ENCODE data around the gene SCAPER.
"Not testable (repeated sequence)": the region's sequence is repeated elsewhere in the genome, so short reads cannot be mapped to it uniquely, and the experiment has no call there.

Gene SCAPER

GRCh38 chr15:76464247-76464646 is 440.9 kb downstream of the SCAPER start:
- no peak for DNase-seq

- no peak for DNase-seq
These were observed 444.3 kb downstream of the SCAPER start for GRCh38 chr15:76460871-76461270.

GRCh38 chr15:76460347-76460746 is 444.8 kb downstream of the SCAPER start:
- DNase-seq, result no peak

- no peak for DNase-seq
These were observed 453.6 kb downstream of the SCAPER start for GRCh38 chr15:76451540-76451939.

- no peak for DNase-seq
These were observed 455.7 kb downstream of the SCAPER start for GRCh38 chr15:76449455-76449854.

- DNase-seq, result no peak
These were observed 456.4 kb downstream of the SCAPER start for GRCh38 chr15:76448755-76449154.

- DNase-seq, result no peak
These were observed 457.3 kb downstream of the SCAPER start for GRCh38 chr15:76447728-76448441.

GRCh38 chr15:76440441-76440840 is 464.7 kb downstream of the SCAPER start:
- no peak for DNase-seq

GRCh38 chr15:76439542-76439941 is 465.6 kb downstream of the SCAPER start:
- no peak for DNase-seq

- DNase-seq, result no peak
These were observed 471.2 kb downstream of the SCAPER start for GRCh38 chr15:76433798-76434400.

- DNase-seq, result not testable (repeated sequence)
These were observed 472.1 kb downstream of the SCAPER start for GRCh38 chr15:76433036-76433435.

GRCh38 chr15:76432604-76433003 is 472.5 kb downstream of the SCAPER start:
- DNase-seq, result no peak

- no peak for DNase-seq
These were observed 473.2 kb downstream of the SCAPER start for GRCh38 chr15:76431971-76432370.

- not testable (repeated sequence) for DNase-seq
These were observed 474.4 kb downstream of the SCAPER start for GRCh38 chr15:76430711-76431110.

- no peak for DNase-seq
These were observed 475.5 kb downstream of the SCAPER start for GRCh38 chr15:76429661-76430060.

- DNase-seq, result no peak
These were observed 478.2 kb downstream of the SCAPER start for GRCh38 chr15:76426941-76427340.

GRCh38 chr15:76418352-76419140 is 486.6 kb downstream of the SCAPER start:
- DNase-seq, result no peak

GRCh38 chr15:76401285-76401684 is 503.9 kb downstream of the SCAPER start:
- no peak for DNase-seq

- no peak for DNase-seq
These were observed 506.6 kb downstream of the SCAPER start for GRCh38 chr15:76398317-76399104.

GRCh38 chr15:76393614-76394013 is 511.5 kb downstream of the SCAPER start:
- DNase-seq, result no peak

GRCh38 chr15:76391847-76392246 is 513.3 kb downstream of the SCAPER start:
- DNase-seq, result no peak

- no peak for DNase-seq
These were observed 513.8 kb downstream of the SCAPER start for GRCh38 chr15:76391309-76391708.

- no peak for DNase-seq
These were observed 514.6 kb downstream of the SCAPER start for GRCh38 chr15:76390571-76390970.
